Esophagus squamous epithelium (tissue), 5 donors: ENCODE measurements around the gene VEZF1. TPM values are rescaled to one million over a fixed set of nuclear protein-coding genes. Genes with fewer than 3 reads are reported as not detected.

Experiments
- DNase-seq: peaks from one replicate; lab custom pipeline; 2025; lab: John Stamatoyannopoulos, UW
- H3K27ac ChIP-seq, 4 donors: fragments of 200-600 bp; sonication (generic); one replicate each; pipeline ENCODE4 v1.5.1; 2016 to 2019; ENCODE audit warnings: mild to moderate bottlenecking in 1 of 4
- H3K27me3 ChIP-seq, 4 donors: fragments of 200-600 bp; sonication (generic); 1 replicate in 3 of 4; 2 replicates in 1 of 4; pipeline versions ENCODE4 v1.5.1 to v1.6.0; 2017 to 2021; ENCODE audit warnings: antibody characterized with exemption in 1 of 4
- H3K36me3 ChIP-seq, 3 donors: fragments of 200-600 bp; sonication (generic); one replicate each; pipeline ENCODE4 v1.5.1; 2016 to 2019
- H3K4me1 ChIP-seq, 3 donors: fragments of 200-600 bp; sonication (generic); one replicate each; pipeline ENCODE4 v1.5.1; 2017 to 2019
- H3K4me3 ChIP-seq, 4 donors: fragments of 200-600 bp; sonication (generic); 1 replicate in 3 of 4; 2 replicates in 1 of 4; pipeline ENCODE4 v1.5.1; 2016 to 2019; ENCODE audit warnings: mild to moderate bottlenecking in 2 of 4, moderate library complexity in 1 of 4
- H3K9me3 ChIP-seq, 3 donors: fragments of 200-600 bp; sonication (generic); one replicate each; pipeline ENCODE4 v1.5.1; 2016 to 2019
- CTCF ChIP-seq, 6 experiments: fragments of 450-650 bp in 4 of 6; fragments of 200-600 bp in 2 of 6; sonication (generic) in 2 of 6; IDR thresholded peaks; one replicate each; pipeline ENCODE4 v1.5.1; 2016 to 2019; ENCODE audit warnings: antibody characterized with exemption in 6 of 6, mild to moderate bottlenecking in 4 of 6, moderate library complexity in 4 of 6
- POLR2A ChIP-seq, 4 donors: fragments of 450-650 bp; IDR thresholded peaks; one replicate each; pipeline ENCODE4 v1.6.1; 2017; ENCODE audit warnings: antibody characterized with exemption in 4 of 4, mild to moderate bottlenecking in 4 of 4, moderate library complexity in 3 of 4
- WGBS, 2 donors: methylation state at CpG; one replicate each; pipeline ENCODE4 v1.1.5; 2018; 5-methylcytosine and 5-hydroxymethylcytosine counted together
- intact Hi-C: fragments of 100-400 bp; cut with DNase I; formaldehyde crosslinking; loops from one replicate; pipeline ENCODE4 v1.15.0; 2022
- total RNA-seq, 4 donors: library from RNA; depleted of rRNA; stranded (reverse); fragments of >200 nt; gene quantifications; one replicate each; pipeline ENCODE4 v1.1.0, GENCODE V29; 2016
- donor health status: DM: yes; HTN: yes; CAD: no.

The VEZF1 gene
- total RNA-seq, 4 donors from 2014 or later, result 20.3 to 61.4 (median 27.4) TPM

- no peaks in the 10 kb centered on the region for H3K27me3 ChIP-seq
- no peaks in the 10 kb centered on the region for H3K36me3 ChIP-seq
- DNase-seq, result no peak
- peaks cover 43 to 66% (median 44%) of the 10 kb centered on the region in 3 donors for H3K4me1 ChIP-seq
- peak overlapping the region; percentile 93 to 98 (median 95) for H3K27ac ChIP-seq
- no peaks in the 10 kb centered on the region for H3K9me3 ChIP-seq
- no peak for TF ChIP-seq CTCF (IDR thresholded peaks at IDR 0.05)
- peak in 2 of 4 donors; percentile 46 for TF ChIP-seq POLR2A (IDR thresholded peaks at IDR 0.05)
- WGBS, 2 donors, result 0 to 2% methylated on average over 5 to 31 of the region's 85 CpGs
- intact Hi-C loops, result loop anchor here (10.0 kb wide), 1 partner anchor 90 kb away; no protein-coding TSS in a partner anchor
- H3K4me3 ChIP-seq, result peak overlapping the region; percentile 67 to 92 (median 88)
Measured at GRCh38 chr17:57954397-57955182, 33.5 kb downstream of the VEZF1 start.

- Histone ChIP-seq H3K27me3 (no peaks in the 10 kb centered on the region), H3K4me1 (peaks cover 50 to 73% (median 52%) of the 10 kb centered on the region in 3 donors), H3K9me3 (no peaks in the 10 kb centered on the region), H3K4me3 (peak overlapping the region; percentile 67 to 92 (median 88)), H3K36me3 (no peaks in the 10 kb centered on the region), H3K27ac (peak overlapping the region; percentile 93 to 98 (median 95))
- 54 to 66% methylated on average over 9 to 12 of the region's 13 CpGs for WGBS, 2 donors
- intact Hi-C loops, result loop anchor here (10.0 kb wide), 1 partner anchor 89 kb away; no protein-coding TSS in a partner anchor
- no peak for DNase-seq
- no peak for TF ChIP-seq POLR2A (IDR thresholded peaks at IDR 0.05)
- TF ChIP-seq CTCF (IDR thresholded peaks at IDR 0.05), result no peak
Measured at GRCh38 chr17:57953705-57954396, 34.2 kb downstream of the VEZF1 start.

- H3K9me3 ChIP-seq, result no peaks in the 10 kb centered on the region
- TF ChIP-seq CTCF (IDR thresholded peaks at IDR 0.05), result no peak
- no peak for TF ChIP-seq POLR2A (IDR thresholded peaks at IDR 0.05)
- peaks cover 56 to 80% (median 56%) of the 10 kb centered on the region in 3 donors for H3K4me1 ChIP-seq
- H3K36me3 ChIP-seq, result no peaks in the 10 kb centered on the region
- DNase-seq, result no peak
- peak overlapping the region; percentile 93 to 98 (median 95) for H3K27ac ChIP-seq
- H3K27me3 ChIP-seq, result no peaks in the 10 kb centered on the region
- H3K4me3 ChIP-seq, result peak overlapping the region in 1 of 4 donors; percentile 92
- intact Hi-C loops, result loop anchor here (10.0 kb wide), 1 partner anchor 88 kb away; no protein-coding TSS in a partner anchor
- WGBS, 2 donors, result 60% methylated on average over 1 of the region's 1 CpG; no CpG with 5 or more reads in 1 of the 2 donors
Measured at GRCh38 chr17:57953219-57953618, 34.8 kb downstream of the VEZF1 start.

- 48 to 61% methylated on average over 3 to 5 of the region's 5 CpGs for WGBS, 2 donors
- TF ChIP-seq CTCF (IDR thresholded peaks at IDR 0.05), result no peak
- no peak for TF ChIP-seq POLR2A (IDR thresholded peaks at IDR 0.05)
- Histone ChIP-seq H3K4me3 (no peak overlapping the region), H3K27me3 (no peaks in the 10 kb centered on the region), H3K9me3 (no peaks in the 10 kb centered on the region), H3K36me3 (no peaks in the 10 kb centered on the region), H3K4me1 (peaks cover 71 to 100% (median 82%) of the 10 kb centered on the region in 3 donors), H3K27ac (peak overlapping the region; percentile 86 to 98 (median 94))
- DNase-seq, result no peak
- intact Hi-C loops, result loop anchor here (10.0 kb wide), 3 partner anchors 45 to 85 kb away; no protein-coding TSS in a partner anchor
Measured at GRCh38 chr17:57949649-57950048, 38.4 kb downstream of the VEZF1 start.
